Immature natural killer cell (primary cell): ENCODE data around the gene ACTR2. TPM values are rescaled to one million over a fixed set of nuclear protein-coding genes. Genes with fewer than 3 reads are reported as not detected.
"Not testable (repeated sequence)": the region's sequence is repeated elsewhere in the genome, so short reads cannot be mapped to it uniquely, and the experiment has no call there.

ENCODE experiments used
- DNase-seq, 3 donors: peaks; one replicate each; pipeline ENCODE4 v3.0.0; 2022; ENCODE audit warnings: mixed read lengths in 1 of 3
- H3K27ac Mint-ChIP-seq, 6 donors: one replicate each; pipeline ENCODE4 v1.8.0; 2020; ENCODE audit warnings: mixed read lengths in 6 of 6, mild to moderate bottlenecking in 5 of 6, inconsistent platforms in 4 of 6, moderate library complexity in 3 of 6
- H3K27me3 Mint-ChIP-seq, 3 donors: one replicate each; pipeline ENCODE4 v1.8.0; 2020 to 2021; ENCODE audit warnings: low read depth in 3 of 3, mild to moderate bottlenecking in 3 of 3, mixed read lengths in 3 of 3, moderate library complexity in 3 of 3, inconsistent platforms in 1 of 3
- H3K36me3 Mint-ChIP-seq, 3 donors: one replicate each; pipeline ENCODE4 v1.8.0; 2020; ENCODE audit warnings: mixed read lengths in 3 of 3, inconsistent platforms in 2 of 3, mild to moderate bottlenecking in 2 of 3
- H3K4me1 Mint-ChIP-seq, 2 donors: one replicate each; pipeline ENCODE4 v1.8.0; 2020; ENCODE audit warnings: inconsistent platforms in 2 of 2, mild to moderate bottlenecking in 2 of 2, mixed read lengths in 2 of 2, moderate library complexity in 1 of 2
- H3K4me3 Mint-ChIP-seq, 5 donors: one replicate each; pipeline ENCODE4 v1.8.0; 2020; ENCODE audit warnings: mild to moderate bottlenecking in 5 of 5, mixed read lengths in 5 of 5, inconsistent platforms in 3 of 5, moderate library complexity in 3 of 5
- H3K9me3 Mint-ChIP-seq, 6 donors: one replicate each; pipeline ENCODE4 v1.8.0; 2020; ENCODE audit warnings: mild to moderate bottlenecking in 6 of 6, mixed read lengths in 6 of 6, inconsistent platforms in 4 of 6, moderate library complexity in 3 of 6
- polyA plus RNA-seq, 3 donors: library from polyadenylated mRNA; unstranded; fragments of 300-500 nt; fragmentation: Illumina TruSeq; gene quantifications; one replicate each; pipeline ENCODE4 v1.2.3, GENCODE V29; 2021

ACTR2 gene
- polyA plus RNA-seq: 100 to 1,000 TPM; 292 to 478 (median 422) TPM

DNA sequence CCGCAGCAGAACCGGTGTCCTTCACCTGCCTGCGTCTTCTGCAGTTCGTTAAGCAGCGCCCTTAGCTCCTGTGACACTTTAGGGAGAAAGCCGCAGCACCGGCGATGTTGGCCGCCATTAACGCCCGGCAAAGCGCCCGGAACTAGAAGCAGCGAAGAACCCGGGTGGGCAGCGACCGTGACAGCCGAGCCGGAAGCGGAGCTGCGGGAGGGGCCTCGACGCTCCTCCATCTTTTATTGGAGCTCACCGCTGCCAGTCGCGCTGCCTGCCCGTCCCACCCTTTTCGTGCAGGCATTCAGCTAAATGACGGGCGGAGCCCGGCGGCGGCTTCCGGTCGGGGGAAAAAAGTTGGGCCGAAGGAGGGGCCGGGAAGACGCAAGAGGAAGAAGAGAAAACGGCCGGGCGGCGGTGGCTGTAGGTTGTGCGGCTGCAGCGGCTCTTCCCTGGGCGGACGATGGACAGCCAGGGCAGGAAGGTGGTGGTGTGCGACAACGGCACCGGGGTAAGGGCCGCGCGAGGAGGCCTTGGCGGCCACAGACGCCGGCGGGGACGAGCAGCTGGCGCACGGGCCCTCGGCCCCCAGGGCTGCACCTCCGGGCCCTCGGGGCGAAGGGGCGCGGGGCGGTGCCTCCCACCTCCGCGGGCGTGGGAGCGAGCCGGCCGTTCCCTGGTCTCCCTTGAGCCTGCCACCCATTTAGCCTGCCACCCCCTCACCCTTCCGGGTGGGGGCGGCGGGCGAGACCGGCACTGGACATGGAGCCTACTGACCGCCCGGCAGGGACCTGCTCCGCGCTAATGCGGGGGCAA, at the start of gene ACTR2:
ACTR2 (plus strand) TSS at position 376 of the 807 bp plus-strand sequence; CDS start at position 455, 79 bp downstream.
- H3K36me3 Mint-ChIP-seq: peaks cover 0 to 2% (median 2%) of the 10 kb centered on the region in 3 donors
- DNase-seq: peak; percentile 93 to 94 (median 94)
- peaks cover 45 to 61% of the 10 kb centered on the region in 2 donors for H3K4me1 Mint-ChIP-seq
- peaks cover 9 to 22% (median 14%) of the 10 kb centered on the region in 3 donors for H3K27me3 Mint-ChIP-seq
- peak within 1 kb of the TSS; percentile 94 to 100 (median 99) for H3K27ac Mint-ChIP-seq
- H3K9me3 Mint-ChIP-seq: no peaks in the 10 kb centered on the region
- H3K4me3 Mint-ChIP-seq: peak within 1 kb of the TSS; percentile 98 to 100 (median 99)

DNA sequence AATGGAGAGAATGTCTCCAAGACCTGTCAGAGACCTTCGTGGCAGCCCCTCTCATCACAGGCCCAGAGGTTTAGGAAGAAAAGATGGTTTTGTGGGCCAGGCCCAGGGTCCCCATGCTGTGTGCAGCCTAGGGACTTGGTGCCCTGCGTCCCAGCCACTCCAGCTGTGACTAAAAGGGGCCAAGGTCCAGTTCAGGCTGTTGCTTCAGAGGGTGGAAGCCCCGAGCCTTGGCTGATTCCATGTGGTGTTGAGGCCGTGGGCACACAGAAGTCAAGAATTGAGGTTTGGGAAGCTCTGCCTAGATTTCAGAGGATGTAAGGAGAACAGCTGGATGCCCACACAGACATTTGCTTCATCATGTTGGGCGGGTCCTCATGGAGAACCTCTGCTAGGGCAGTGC, 45.1 kb upstream of the ACTR2 start:
- Mint-ChIP-seq H3K27ac (no peak overlapping the region), H3K4me1 (peaks cover 7 to 8% of the 10 kb centered on the region in 2 donors), H3K4me3 (no peak overlapping the region), H3K9me3 (no peaks in the 10 kb centered on the region), H3K27me3 (peaks cover 1 to 7% (median 3%) of the 10 kb centered on the region in 3 donors), H3K36me3 (no peaks in the 10 kb centered on the region)
- no peak for DNase-seq

DNA sequence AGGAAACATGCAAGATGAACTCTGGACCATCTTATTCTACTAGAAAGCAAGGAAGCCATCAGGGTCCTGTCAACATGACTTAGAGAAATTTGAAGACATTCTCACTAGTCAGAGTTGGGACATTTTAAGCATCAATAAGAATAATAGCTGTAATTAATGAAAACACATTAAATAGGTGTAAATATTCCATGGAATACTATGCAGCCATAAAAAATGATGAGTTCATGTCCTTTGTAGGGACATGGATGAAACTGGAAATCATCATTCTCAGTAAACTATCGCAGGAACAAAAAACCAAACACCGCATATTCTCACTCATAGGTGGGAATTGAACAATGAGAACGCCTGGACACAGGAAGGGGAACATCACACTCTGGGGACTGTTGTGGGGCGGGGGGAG, 44.2 kb upstream of the ACTR2 start:
- not testable (repeated sequence) for H3K9me3 Mint-ChIP-seq, H3K27me3 Mint-ChIP-seq, H3K27ac Mint-ChIP-seq, H3K36me3 Mint-ChIP-seq, DNase-seq, H3K4me1 Mint-ChIP-seq, H3K4me3 Mint-ChIP-seq

DNA sequence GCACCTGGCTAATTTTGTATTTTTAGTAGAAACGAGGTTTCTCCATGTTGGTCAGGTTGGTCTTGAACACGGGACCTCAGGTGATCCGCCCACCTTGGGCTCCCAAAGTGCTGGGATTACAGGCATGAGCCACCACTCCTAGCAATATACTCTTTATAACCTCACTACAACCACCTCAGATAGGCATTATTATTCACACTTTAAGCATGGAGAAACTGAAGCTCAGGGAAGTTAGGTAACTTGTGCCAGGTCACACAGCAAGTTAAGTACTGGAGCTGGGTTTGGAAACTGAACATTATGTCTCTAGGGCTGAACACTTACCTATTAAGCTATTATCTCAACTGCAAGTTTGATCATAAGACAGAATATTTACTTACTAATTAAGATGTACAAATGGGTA, 42.6 kb upstream of the ACTR2 start:
- Mint-ChIP-seq H3K9me3 (no peaks in the 10 kb centered on the region), H3K27me3 (peaks cover 0 to 14% (median 3%) of the 10 kb centered on the region in 3 donors), H3K4me3 (no peak overlapping the region), H3K4me1 (peaks cover 9 to 10% of the 10 kb centered on the region in 2 donors), H3K27ac (no peak overlapping the region), H3K36me3 (no peaks in the 10 kb centered on the region)
- DNase-seq: no peak

DNA sequence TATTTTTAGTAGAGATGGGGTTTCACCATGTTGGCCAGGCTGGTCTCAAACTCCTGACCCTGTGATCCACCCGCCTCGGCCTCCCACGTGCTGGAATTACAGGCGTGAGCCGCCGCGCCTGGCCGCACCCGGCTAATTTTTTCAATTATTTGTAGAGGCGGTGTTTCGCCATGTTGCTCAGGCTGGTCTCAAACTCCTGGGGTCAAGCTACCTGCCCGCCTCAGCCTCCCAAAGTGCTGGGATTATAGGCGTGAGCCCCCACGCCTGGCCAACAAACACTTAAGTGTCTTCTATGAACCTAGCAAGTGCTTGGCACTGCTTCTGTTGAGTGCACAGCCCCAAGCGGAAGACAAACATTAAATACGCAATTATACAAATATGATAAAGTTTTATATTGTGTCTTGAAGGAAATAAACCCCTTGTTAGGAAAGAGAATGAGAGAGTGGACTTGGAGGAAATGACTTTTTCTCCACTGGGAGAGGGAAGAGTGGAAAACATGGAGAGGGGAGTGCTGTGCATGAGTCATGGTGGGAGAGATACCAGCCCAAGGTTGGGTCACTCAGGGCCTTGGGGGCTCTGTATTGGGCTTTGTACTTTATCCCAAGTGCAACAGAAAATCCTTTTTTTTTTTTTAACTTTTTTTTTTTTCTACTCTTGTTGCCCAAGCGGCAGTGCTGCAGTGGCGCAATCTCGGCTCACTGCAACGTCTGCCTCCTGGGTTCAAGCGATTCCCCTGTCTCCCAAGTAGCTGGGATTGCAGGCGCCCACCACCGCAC, 41.4 kb upstream of the ACTR2 start:
- peaks cover 0 to 10% (median 3%) of the 10 kb centered on the region in 3 donors for H3K27me3 Mint-ChIP-seq
- no peak for DNase-seq
- peaks cover 9 to 10% of the 10 kb centered on the region in 2 donors for H3K4me1 Mint-ChIP-seq
- no peak overlapping the region for H3K4me3 Mint-ChIP-seq
- H3K36me3 Mint-ChIP-seq: no peaks in the 10 kb centered on the region
- H3K27ac Mint-ChIP-seq: no peak overlapping the region
- no peaks in the 10 kb centered on the region for H3K9me3 Mint-ChIP-seq

DNA sequence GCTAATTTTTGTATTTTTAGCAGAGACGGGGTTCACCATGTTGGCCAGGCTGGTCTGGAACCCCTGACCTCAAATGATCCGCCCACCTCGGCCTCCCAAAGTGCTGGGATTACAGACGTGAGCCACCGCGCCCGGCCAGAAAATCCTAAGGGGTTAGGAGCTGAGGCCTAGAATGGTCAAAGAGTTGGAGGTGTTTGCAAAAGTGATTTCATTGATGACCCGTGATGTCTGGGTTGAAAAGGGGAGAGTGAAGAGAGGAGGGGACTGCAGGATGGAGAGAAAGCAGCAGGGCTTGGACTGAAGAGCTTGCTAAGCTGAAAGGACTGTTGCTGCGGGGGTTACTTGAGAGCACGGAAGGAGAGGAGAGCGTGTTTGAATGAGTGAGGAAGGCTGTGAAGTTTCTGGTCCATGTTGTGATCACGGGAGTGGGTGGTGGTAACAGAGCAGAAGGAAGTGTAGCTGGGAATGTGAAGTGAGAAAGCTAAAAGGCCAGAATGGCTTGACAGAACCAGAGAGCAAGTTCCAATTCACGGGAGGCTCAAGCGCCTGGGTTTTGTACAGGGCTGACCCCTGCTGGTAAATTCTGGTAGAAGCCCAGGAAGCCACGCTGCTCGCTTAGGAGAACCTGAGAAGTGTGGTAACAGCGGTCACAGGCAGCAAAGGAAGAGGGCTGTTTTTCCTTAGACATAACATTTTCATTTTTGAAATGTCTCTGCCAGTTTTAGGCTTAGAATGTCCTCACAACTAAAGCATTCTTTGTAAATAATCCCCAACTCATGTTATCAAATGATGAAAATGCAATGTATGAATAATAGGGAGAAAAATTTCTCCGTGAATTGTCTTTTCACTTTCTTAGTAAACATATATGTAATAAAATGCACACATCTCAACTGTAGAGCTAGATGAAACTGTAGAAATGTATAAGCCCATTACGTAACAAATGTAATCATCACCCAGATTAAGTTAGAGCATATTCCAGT, 40.5 kb upstream of the ACTR2 start:
- Mint-ChIP-seq H3K4me3 (peak overlapping the region in 1 of 5 donors; percentile 13), H3K27ac (no peak overlapping the region), H3K4me1 (peaks cover 9 to 10% of the 10 kb centered on the region in 2 donors), H3K27me3 (peaks cover 0 to 10% (median 3%) of the 10 kb centered on the region in 3 donors), H3K9me3 (no peaks in the 10 kb centered on the region), H3K36me3 (no peaks in the 10 kb centered on the region)
- DNase-seq: peak; percentile 34 to 58 (median 41)

DNA sequence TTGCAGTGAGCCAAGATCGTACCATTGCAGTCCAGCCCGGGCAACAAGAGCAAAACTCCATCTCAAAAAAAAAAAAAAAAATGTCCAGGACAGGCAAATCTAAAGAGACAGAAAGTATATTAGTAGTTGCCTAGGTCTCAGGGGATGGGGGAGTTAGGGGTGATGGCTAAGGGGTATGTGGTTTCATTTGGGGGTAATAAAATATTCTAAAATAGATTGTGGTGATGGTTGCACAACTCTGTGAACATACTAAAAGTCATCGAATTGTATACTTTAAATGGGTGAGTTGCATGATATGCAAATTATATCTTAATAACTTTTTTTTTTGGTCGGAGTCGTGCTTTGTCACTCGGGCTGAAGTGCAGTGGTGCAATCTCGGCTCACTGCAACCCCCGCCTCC, 34.2 kb upstream of the ACTR2 start:
- H3K36me3 Mint-ChIP-seq: peaks cover 0 to 3% (median 0%) of the 10 kb centered on the region in 3 donors
- H3K4me1 Mint-ChIP-seq: no peaks in the 10 kb centered on the region
- H3K9me3 Mint-ChIP-seq: no peaks in the 10 kb centered on the region
- H3K27ac Mint-ChIP-seq: no peak overlapping the region
- H3K4me3 Mint-ChIP-seq: no peak overlapping the region
- DNase-seq: no peak
- peaks cover under 1 to 8% (median 3%) of the 10 kb centered on the region in 3 donors for H3K27me3 Mint-ChIP-seq

DNA sequence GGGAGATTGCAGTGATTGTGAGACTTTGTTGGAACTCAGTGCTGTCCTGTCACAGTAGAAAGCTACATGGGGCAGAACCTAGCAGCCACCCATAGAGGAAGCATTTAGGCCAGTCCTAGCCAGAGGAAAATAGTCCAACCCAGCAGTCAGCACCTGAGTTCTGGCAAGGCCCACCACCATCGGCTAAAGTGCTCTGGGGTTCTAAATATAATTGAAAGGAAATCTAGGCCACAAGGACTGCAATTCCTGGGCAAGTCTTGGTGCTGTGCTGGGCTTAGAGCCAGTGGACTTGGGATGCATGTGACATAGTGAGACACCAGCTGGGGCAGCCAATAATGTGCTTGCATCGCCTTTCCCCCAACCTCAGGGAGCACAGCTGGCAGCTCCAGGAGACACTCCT, 28.9 kb upstream of the ACTR2 start:
- Mint-ChIP-seq H3K36me3 (peaks cover 0 to 3% (median 0%) of the 10 kb centered on the region in 3 donors), H3K27me3 (peaks cover under 1 to 3% (median 2%) of the 10 kb centered on the region in 3 donors), H3K4me3 (no peak overlapping the region), H3K4me1 (no peaks in the 10 kb centered on the region), H3K27ac (no peak overlapping the region), H3K9me3 (no peaks in the 10 kb centered on the region)
- DNase-seq: no peak

DNA sequence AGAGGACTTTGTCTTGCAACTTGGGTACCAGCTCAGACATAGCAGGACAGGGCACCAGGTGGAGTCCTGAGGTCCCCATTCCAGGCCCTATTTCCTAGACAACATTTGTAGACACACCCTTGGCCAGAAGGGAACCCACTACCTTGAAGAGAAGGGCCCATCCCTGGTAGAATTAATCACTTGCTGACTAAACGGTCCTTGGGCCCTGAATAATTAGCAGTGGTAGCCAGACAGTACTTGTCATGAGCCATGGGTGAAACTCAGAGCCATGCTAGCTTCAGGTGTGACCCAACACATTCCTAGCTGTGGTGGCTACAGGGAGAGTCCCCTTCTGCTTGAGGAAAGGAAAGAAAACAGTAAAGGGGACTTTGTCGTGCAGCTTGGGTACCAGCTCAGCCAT, 28.5 kb upstream of the ACTR2 start:
- H3K27ac Mint-ChIP-seq: no peak overlapping the region
- H3K4me1 Mint-ChIP-seq: no peaks in the 10 kb centered on the region
- H3K36me3 Mint-ChIP-seq: peaks cover 0 to 3% (median 0%) of the 10 kb centered on the region in 3 donors
- no peak for DNase-seq
- H3K9me3 Mint-ChIP-seq: no peaks in the 10 kb centered on the region
- H3K4me3 Mint-ChIP-seq: no peak overlapping the region
- H3K27me3 Mint-ChIP-seq: peaks cover 0 to 3% (median 2%) of the 10 kb centered on the region in 3 donors

DNA sequence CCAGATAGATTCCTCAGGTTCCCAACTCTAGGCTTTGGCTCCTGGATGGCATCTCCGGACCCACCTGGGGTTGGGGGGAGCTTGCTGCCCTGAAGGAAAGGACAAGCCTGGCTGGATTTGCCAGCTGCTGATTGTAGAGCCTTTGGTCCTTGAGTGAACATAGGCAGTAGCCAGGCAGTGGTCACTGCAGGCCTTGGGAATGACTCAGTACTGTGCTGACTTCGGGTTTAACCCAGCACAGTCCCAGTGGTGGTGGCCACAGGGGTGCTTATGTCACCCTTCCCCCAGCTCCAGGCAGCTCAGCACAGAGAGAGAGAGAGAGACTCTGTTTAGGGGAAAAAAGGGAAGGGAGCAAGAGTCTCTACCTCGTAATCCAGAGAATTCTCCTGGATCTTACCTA, 27.7 kb upstream of the ACTR2 start:
- no peak overlapping the region for H3K27ac Mint-ChIP-seq
- H3K9me3 Mint-ChIP-seq: no peaks in the 10 kb centered on the region
- H3K36me3 Mint-ChIP-seq: peaks cover 0 to 3% (median 0%) of the 10 kb centered on the region in 3 donors
- DNase-seq: no peak
- H3K27me3 Mint-ChIP-seq: peaks cover 0 to 3% (median 2%) of the 10 kb centered on the region in 3 donors
- no peaks in the 10 kb centered on the region for H3K4me1 Mint-ChIP-seq
- H3K4me3 Mint-ChIP-seq: no peak overlapping the region

DNA sequence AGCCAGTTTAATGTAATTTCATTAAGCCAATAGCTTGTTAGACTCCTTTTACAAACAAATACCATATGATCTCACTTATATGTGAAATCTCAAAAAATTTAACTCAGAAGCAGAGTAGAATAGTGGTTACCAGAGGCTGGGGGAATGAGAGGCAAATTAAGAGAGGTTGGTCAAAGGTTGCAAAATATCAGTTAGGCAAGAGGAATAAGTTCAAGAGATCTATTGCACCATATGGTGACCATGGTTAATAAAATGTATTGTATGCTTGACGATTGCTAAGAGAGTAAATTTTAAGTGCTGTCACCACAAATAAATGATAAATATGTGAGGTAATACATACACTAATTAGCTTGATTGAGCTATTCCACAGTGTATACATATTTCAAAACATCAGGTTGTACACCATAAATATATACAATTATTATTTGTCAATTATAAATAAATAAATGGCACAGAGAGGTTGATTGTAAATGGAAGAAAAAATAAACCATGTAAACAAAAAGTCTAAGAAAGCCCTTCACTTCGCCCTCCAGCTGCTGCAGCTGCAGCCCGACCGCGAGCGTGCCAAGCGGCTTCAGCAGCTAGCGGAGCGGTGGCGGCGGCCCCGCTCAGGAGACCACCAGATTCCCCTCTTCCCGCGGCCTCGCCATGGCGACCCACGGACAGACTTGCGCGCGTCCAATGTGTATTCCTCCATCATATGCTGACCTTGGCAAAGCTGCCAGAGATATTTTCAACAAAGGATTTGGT, 23.0 kb upstream of the ACTR2 start:
- DNase-seq: peak; percentile 32 to 59 (median 32)
- no peaks in the 10 kb centered on the region for H3K4me1 Mint-ChIP-seq
- H3K9me3 Mint-ChIP-seq: no peaks in the 10 kb centered on the region
- H3K4me3 Mint-ChIP-seq: no peak overlapping the region
- H3K27ac Mint-ChIP-seq: no peak overlapping the region
- H3K27me3 Mint-ChIP-seq: no peaks in the 10 kb centered on the region
- H3K36me3 Mint-ChIP-seq: peaks cover 0 to 3% (median 0%) of the 10 kb centered on the region in 3 donors

DNA sequence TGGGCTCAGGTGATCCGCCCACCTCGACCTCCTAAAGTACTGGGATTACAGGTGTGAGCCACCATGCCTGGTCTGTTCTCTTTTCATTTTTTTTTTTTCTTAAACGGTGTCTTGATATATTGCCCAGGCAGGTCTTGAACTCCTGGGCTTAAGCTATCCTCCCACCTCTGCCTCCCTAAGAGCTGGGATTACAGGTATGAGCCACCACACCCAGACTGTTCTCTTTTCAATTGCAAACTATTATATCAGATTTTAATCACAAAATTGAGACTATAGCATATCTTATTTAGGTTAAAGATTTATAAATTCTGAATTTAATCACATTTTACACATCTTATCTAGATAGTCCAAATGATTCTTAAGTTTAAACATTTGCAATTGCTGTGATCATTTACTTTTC, 15.5 kb upstream of the ACTR2 start:
- Mint-ChIP-seq H3K36me3 (no peaks in the 10 kb centered on the region), H3K9me3 (no peaks in the 10 kb centered on the region), H3K27ac (no peak overlapping the region), H3K4me3 (no peak overlapping the region), H3K27me3 (no peaks in the 10 kb centered on the region), H3K4me1 (no peaks in the 10 kb centered on the region)
- DNase-seq: no peak

DNA sequence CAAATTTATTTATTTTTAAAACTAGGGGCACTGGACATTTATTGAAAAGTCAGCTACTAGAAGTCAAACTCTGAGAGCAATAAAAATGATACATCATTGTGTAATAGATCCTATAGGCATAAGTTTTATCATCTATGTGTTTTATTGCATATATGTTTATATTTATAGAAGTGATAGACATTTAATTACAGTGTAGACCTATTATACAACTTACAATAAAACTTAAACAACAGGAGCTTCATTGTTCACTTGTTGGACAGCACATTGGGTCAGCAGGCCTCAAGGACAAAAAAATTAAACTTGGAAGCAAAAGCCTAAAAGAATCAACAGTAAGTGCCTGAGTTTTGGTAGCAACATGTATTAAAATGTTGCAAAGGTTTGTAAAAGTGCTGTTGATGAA, 15.0 kb upstream of the ACTR2 start:
- Mint-ChIP-seq H3K27ac (no peak overlapping the region), H3K27me3 (no peaks in the 10 kb centered on the region), H3K9me3 (no peaks in the 10 kb centered on the region), H3K36me3 (no peaks in the 10 kb centered on the region), H3K4me3 (no peak overlapping the region), H3K4me1 (no peaks in the 10 kb centered on the region)
- DNase-seq: no peak
